NCI-H460 (cell line): ENCODE data around the gene TCF4. TPM values are rescaled to one million over a fixed set of nuclear protein-coding genes. Genes with fewer than 3 reads are reported as not detected.

Experiments used
- DNase-seq: peaks from one replicate; pipeline ENCODE4 v3.0.0-alpha.2; 2016; ENCODE audit warnings: low read depth; ENCODE audit errors: extremely low read depth
- total RNA-seq: library from RNA; depleted of rRNA; stranded (reverse); fragments of >200 nt; shearing (Covaris generic); gene quantifications from 2 replicates; pipeline ENCODE4 v1.2.3, GENCODE V29; 2014

The TCF4 gene
- total RNA-seq, 1 experiment from 2014 or later, result 7.3 TPM

DNA sequence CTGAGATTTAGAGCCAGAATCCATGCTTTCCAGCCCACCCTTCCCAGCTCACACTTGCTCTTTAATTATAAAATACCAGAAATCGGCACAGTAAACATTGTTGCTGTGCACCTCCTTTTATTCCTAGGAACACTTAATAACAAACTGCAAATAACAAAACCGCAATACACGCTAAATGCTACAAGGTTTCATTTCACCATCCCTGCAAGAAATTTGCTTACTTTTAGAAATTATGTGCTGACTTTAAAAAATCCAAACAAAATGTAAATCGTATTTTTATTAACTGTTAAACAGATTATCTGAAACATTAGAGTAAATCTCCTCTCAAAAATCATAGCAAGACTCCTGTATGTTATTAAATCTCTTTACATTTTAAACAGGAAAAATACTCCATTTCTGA lies 79.3 kb downstream of the TCF4 start:
- DNase-seq, result no peak

DNA sequence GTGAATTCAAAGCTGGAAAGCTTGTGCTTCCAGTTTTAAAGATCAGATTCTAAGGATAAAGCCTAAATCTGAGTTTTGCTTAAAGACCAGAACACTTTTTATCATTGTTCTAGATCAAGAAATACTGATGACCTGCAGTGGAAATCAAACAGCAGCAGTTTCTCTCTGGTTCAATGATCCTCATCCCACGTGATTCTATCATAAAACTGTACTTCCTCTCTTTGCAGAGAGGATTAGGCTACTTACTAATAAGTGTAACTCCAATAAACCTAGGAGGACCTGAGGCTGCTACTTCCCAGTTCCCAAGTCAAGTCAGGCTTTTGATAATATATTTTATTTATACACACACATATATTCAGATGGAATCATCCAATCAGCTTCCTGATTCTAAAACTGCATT lies 81.9 kb downstream of the TCF4 start:
- no peak for DNase-seq

DNA sequence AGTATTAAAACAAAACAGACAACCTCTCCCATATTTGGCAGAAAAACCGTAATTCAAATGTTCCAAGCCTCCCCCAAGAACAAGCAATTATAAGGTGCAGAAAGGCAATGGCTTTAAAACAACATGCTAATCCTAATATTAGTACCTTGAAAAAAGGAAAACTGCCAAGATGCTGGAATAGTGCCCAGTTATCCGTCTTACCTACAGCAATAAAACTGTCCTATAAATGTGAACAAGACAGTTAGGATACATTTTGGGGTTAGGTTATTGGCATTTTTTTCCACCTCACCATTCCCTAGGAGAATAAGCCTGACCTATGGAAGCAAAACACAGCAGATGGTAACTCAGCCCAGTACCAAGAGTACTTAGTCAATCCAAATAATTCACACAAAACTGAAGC lies 83.2 kb downstream of the TCF4 start:
- DNase-seq, result no peak

DNA sequence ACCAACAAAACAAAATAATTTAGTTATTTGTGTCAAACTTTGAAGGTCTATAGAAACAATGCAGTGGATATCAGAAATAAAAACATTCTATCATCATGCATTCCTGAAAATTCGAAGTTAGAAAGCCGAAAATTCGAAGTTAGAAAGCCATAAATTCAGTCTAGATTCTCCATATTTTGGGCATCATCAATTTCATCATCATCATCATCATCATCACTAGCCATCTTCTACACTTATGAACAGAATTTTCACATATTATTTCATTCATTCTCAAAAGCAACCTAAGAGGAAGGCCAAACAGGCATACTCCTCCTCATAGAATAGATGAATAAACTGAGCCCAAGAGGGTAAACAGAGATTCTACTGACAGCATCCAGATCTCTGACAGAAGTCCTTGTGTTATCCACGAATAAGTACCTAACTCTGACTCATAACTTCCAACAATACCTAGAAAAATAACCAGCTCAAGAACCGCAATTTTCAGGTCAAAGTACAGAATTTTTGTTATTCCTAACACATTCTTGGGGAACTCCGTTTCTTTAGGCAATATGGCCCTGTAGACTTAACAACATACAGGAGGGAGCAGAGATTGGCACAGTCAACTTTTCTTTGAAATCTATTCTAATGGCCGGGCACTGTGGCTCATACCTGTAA lies 84.7 kb downstream of the TCF4 start:
- no peak for DNase-seq

DNA sequence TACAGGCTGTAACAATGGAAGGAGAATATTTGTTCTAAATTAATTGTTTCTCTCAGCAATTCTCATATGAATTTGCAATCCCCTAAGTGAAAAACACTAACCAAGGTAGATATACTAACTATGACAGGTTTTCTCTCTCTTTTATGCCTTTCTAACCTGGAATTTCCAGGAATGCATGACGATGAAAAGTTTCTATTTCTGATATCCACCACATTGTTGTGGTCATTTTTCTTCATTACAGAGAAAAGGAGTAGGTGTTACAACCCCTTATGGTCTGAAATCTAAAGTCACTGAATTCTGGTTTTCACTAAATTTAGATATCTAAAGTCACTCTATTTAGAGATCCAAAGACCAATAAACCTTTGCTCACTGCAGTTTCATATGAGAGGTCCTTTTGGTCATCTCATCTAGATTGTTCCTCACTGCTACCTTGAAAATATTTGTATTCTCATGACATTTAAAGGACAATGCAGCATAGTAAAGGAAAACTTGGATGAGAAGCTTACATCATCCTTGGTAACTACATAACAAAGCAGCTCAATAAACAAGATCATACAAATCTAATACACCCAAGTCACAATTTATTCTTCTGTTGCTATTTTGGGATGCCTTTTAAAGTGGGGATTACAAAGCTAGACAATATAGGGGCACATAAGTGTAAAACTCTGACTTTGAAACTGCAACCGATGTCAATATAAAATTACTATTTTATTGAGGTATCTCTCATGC lies 85.8 kb downstream of the TCF4 start:
- no peak for DNase-seq

DNA sequence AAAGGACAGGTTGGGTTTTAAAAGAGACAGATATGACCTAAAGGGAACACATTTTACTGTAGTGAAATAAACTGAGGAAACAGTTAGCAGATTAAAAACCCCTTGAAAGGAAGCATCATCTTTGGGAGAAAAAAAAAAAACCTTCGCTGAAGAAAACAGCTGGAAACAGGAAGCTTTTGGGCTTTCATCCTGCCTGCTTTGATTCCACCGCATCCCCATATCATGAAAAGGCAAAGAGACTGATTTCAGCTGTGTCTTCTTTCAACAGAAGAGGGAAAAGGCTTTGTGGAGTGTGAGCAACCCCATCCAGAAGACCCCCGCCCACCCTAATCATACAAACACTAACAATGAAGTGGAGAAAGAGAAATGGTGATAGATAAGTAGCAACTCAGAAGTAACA lies 86.4 kb downstream of the TCF4 start:
- no peak for DNase-seq

DNA sequence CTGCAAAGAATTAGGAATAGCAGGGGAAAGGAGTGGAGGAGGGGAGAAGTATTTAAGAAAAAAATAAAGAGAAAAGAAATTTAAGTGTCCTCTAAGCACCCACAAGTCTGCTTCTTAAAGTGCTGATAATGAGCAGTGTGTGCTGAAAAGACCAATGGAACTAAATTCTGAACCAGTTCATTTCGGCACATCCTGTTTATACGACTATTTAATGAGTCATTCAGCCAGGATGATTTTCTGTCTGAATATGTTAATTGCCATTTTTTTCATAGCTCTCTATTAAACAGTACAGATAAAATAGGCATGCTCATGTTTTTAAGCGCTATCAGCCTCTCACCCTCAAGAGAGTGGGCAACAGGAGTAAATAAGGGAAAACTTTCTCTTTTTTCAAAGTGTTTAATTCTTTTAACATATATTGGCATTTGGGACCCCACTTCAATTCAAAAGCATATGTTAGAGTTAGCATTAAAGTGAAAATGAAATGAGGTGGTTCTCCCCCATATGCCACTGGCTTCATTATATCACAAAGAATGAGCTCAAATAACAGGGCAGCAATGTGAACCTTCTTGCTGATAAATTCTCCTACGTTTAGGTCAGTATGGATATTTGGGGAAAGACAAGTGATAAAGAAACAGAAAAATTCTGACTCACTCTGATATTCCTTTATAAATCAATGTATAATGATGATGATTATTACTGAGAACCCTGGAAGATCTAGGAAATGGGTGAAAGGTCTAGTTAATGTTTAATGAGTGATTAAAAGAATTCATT lies 87.5 kb downstream of the TCF4 start:
- no peak for DNase-seq

DNA sequence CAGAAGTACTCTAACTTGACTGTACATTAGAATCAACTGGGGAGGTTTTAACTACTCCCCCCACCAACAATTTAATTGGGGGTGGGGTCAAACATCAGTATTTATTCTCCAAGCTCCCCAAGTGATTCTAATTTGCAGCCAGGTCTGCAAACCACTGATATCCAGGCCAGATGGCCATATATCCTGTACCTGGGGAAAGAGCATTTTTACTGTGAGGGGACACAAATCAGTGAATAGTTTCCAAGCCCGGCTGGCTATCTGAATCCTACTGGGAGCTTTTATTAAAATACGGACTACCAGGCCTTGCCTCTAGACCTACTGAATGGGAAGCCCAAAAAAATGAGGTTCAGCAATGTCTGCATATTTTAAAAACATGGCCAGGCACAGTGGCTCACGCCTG lies 88.5 kb downstream of the TCF4 start:
- DNase-seq, result no peak

DNA sequence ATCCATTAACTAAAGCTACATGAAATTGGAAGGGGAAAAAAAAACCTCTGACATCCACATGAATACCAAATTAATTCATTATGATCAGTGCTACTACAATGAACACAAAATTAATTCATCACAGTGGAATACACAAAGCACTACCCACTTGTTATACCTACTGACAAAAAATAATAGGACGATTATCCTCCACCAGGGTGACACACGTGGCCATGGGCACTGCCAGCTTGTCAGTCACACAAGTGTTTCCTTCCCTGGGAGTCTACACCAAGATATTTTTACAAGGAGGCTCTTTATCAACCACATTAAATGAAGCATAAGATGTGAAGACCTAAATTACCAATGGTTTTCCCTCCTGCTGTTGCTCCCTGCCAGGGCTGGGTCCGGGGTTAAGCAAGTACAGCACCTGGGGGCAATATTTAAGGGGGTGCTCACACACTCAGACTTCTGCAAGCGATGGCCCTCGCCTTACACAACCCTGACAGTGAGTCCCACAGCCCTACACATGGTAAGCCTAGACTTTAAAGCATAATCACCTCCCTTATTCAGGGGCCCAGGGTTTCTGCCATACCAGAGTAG lies 90.1 kb downstream of the TCF4 start:
- DNase-seq, result no peak

DNA sequence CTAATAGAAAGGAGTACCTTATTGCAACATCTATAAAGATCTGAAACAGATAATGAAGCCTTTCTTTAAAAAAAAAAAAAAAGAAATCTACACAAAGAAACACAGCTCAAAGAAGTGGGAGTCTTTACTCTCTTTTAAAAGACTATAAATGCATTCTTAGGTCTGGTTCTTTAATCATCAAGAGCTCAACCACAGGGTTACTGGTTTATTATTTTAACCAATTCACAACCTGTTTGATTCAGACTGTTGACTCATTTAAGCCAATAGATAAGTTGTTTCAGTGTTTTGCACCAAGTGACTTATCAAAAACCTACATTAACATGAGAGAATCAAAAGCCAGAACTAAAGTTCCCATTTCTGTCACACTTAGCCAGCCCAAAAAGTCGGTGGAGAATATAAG lies 93.1 kb downstream of the TCF4 start:
- DNase-seq, result no peak

DNA sequence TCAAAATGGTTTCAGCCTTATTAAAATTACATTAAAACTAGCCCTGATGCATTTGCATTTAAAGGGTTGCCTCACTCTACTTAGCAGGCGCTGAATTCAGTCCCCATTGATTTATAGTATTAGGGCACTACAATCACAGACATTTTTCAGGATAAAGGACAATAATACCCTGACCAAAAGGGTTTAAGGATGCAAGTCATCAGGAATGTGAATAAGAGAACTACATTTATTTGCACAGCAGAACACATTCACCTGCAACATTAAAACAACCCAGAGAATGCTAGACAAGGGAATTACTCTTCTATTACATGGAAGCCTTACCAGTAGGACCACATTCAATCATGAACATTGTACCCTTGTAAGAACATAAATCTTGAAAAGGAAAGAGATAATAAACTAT lies 93.6 kb downstream of the TCF4 start:
- no peak for DNase-seq

DNA sequence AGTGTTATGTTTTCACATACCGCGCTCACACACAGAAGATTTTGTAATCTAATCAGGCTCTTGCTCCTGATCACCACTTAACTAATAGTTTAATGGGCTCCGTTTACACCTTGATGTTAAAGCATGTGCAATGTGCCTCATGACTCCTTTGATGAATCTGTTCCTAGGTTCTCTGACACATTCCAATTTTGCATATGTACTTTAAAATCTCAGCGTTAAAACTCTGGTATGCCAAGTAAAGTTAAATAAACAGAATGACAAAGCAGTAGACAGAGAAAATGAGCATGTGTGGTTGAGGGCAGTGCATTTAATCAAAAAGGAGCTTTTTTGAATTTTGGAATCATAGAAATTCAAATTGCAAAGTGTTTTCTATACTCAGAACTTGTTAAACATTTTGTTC lies 96.4 kb downstream of the TCF4 start:
- DNase-seq, result no peak

DNA sequence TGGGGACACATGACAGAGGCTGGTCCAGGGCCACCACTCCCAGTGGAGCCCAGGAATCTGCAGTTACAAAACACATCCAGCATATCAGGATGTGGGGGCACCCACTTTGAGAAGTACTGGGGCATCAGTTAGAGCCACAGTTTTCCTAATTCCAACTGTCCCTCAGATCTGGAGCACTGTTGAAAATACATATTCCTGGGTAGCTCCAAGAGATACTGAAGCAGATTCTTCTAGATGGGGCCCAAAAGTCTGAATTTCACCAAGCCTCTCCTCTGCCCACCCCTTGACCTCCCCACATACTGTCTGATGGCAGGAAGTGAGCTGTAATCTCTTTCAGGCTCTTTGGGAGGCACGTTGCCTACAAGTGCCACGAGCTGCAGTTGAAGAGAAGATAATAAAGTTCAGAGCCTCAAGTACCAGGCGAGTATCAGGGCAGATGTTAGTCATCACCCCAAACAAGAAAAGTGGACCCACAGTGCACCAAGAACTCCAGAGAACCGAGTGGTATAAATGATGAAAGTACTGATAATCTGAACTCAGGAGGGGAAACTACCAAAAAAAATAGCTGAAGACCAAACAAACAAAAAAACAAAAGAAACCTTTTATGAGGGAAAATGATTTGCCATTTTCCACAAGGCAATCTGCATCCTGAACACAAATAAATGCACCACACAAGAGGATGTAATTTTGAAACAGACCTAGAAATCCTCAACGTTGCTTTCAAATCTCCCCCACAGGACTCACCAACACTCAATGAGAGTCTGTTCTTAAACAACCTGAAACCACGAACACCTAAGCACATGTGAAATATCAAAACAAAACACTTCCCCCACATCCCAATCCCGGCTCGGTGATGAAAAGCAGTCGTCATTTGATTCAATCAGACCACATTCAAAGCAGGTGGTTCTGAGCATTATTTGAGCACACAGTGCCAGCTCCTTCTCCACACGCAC lies 98.7 kb downstream of the TCF4 start:
- no peak for DNase-seq

DNA sequence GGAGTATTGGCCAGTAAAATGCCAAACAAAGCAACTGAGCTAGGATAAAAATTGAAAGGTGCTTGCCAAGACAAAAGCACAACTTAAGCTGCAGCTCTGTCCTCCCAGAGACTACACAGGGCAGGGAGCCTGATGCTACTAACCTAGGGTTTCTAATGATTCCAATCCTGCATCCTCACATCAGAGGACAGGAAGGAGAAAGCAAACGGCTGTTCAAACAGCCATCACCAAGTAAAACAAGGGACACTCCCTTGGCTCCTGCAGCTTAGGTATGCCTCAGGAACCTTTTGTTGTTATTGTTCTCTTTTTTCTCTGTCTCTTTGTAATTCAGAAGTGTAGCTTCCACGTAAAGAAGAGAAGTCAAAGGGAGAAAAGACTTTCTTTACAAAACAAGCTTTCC lies 99.5 kb downstream of the TCF4 start:
- no peak for DNase-seq

DNA sequence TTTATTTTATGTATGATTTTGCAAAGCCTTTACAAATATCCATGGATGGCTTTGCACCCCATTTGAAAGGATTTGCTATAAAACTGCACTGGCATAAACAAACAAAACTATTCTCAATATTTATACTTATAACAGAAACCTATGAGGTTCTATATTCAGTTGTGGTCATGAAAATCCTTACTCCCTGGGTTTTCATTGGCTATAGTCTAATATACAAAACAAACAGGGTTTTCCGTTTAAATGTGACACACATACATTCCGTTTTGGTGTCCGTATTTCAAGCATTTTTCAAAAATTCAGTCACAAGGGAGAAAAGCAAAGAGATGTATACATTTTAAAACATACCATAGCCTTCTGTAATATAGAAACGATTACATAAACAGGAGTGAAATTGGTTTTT lies 100.0 kb downstream of the TCF4 start:
- no peak for DNase-seq

DNA sequence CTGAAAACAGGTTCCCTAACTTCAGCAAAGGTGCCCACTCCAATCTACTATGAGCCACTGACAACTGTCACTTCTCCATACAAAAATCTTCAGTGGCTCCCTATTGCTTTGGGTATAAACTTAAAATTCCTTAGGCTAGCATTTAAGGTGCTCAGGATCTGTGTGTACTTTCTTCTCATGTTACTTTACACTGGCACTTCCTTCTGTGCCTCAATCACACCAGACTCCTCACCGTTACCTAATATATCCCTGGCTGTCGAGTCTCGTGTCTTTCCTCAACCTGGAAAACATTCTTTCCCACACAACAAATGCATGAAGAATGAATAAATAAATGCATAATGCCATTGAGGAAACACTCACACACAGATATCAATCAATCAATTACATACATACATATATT lies 101.1 kb downstream of the TCF4 start:
- no peak for DNase-seq

DNA sequence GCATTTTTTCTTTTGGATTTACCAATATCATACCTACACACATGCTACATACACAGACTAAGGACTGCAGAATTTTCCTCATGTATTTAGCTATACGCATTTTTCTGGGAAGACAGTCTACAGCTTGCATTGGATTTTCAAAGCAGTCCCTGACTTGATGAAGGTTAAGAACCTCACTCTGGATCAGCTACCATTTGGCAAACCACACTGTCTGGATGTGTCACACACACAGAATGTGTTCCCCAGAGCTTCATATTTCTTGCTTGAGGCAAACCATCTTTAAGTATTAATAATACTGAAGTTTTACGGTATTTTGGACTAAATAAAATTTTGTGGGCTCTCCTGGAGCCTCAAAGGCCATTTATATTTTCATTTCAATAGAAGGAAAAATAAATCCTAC lies 102.3 kb downstream of the TCF4 start:
- no peak for DNase-seq

DNA sequence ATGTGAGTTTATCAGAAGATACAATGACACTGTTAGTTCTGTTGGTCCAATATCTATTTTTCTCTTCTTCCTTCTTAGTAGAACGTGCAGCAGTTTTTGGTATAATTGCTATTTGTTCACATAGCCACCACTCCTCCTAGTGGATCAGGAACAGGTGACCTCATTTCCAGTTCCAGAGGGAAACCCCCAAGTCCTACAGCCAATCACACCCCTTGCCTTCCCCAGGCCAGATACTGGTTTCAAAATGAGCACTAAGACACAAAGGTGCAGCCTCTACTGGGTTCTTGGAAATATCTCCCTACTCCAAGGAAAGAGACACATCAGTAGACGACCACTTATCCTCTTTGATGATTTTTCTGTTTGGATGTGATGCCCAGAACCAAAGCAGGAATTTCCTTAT lies 103.2 kb downstream of the TCF4 start:
- DNase-seq, result no peak

DNA sequence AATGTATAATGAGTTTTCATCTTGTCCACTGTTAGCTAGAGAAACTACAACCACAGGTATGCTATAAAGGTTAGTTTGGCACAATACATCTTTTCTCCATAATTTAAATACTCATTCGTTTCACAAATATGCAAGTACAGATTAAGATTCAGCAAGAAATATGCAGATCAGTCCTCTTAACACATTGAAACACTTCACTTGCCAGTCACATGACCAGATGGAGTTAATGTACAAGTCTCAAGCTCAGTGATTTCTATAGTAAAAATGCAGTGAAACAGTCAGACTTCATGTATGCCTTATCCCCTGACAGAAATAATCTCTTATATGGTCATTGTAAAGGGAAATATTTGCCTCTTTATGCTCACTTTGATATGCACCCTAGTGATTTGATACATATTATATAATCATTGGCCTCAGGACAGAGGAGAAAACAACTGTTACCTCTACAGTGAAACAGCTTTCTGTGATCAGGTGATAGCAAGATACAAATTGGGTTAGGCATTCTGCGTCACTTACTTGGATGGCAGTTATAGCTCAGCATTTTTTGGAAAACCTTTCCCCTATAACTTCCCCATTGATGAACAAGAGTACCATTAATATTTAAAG lies 104.6 kb downstream of the TCF4 start:
- DNase-seq, result no peak
